NCI-H2029 (cell line): ENCODE results near the gene RAPGEF1.
"Not testable (repeated sequence)": the region's sequence is repeated elsewhere in the genome, so short reads cannot be mapped to it uniquely, and the experiment has no call there.

Experiments used
- DNase-seq: peaks from one replicate; lab custom pipeline; 2025; lab: John Stamatoyannopoulos, UW

RAPGEF1 gene

DNA sequence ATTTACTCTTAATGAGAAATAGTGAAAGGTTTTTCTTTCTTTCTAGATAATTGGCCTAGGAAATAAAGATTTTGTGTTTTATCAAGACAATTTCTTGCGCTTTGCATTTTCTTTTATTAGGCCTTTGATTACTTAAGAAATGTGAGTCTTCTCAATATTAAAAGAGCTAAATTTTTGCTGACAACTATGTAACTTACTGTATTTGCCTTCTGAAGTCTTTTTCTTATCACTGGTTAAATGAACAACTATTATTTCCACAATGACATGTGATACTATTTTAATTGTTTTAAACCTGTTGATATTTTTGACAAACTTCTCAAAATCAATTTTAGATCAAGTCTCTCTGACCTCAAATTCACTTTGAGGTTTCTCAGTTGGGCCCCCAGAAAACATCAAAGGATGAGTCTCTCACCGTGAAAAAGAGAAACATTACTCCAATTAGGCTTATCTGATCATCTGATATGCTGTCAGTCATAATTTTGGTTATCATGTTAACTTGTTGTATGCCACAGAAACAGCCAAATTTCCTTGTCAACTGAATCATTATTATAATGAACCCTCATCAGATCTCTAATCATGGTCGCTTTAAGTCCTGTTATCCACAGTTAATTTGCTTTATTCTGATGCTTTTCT lies 48.8 kb downstream of the RAPGEF1 start:
- DNase-seq: no peak

DNA sequence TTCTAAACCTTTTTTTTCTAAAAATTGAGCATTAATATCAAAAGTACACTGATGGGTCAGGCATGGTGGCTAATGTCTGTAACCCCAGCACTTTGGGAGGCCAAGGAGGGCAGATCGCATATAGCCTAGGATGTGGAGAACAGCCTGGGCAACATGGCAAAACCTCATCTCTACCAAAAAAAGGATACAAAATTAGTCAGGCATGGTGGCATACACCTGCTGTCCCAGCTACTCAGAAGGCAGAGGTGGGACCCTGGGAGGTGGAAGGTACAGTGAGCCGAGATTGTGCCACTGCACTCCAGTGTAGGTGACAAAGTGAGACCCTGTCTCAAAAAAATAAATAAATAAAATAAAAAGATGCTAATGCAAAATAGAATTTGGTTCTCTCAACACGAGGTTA lies 49.4 kb downstream of the RAPGEF1 start:
- DNase-seq: no peak

DNA sequence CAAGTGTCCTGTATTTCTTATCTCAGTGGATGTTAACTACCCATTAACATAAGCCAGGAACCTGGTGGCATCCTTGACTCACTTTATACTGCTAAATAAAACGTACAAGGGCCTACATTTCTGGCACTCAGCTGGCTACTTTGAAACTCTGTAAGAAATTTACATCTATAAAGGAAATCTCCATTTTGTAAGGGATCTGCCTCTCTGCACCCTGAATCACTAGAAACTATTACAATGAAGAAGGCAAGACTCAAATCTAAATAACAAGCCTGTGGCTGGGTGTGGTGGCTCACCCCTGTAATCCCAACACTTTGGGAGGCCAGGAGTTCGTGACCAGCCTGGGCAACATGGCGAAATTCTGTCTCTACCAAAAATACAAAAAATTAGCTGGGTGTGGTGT lies 51.5 kb downstream of the RAPGEF1 start:
- DNase-seq: no peak

DNA sequence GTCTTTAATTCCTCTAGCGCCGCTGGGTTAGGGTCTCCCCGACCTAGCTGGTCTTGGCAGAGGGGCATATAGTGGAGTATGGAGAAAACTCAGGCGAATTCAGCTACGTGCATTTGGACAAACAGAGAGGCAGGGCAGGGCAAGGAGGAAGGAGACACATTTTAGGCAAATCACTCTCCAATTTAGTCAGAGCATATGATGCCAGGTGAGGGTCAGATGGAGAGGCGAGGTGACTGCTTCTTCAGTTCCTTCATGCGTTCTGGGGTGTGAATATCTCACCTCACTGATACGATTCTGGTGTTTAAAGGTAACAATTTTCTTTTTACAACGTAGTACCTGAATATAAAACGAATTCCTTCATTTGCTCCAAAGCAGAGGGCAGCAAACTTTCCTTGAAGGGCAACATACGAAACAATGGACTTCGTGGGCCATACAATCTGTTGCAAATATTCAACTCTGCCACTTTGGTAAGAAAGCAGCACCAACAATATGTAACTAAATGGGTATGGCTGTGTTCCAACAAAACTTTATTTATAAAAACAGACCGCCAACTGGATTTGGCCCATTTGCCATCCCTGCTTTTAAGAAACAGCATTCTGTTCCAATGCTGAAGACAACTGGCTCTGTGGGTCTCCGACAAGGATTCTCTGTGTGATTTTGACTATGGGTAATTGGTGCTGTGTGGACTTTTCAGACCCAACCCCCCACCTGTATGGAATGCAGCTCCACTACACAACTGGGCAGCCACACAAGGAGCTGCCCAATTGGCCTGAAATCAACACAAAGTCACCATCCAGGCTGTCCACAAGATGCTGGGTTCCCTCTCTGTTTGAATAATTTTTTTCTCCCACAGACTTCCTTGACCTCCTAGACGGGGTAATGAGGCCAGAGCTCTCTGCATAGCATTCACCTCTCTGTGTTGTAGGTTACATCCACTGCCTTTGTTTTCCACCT lies 53.8 kb downstream of the RAPGEF1 start:
- no peak for DNase-seq

DNA sequence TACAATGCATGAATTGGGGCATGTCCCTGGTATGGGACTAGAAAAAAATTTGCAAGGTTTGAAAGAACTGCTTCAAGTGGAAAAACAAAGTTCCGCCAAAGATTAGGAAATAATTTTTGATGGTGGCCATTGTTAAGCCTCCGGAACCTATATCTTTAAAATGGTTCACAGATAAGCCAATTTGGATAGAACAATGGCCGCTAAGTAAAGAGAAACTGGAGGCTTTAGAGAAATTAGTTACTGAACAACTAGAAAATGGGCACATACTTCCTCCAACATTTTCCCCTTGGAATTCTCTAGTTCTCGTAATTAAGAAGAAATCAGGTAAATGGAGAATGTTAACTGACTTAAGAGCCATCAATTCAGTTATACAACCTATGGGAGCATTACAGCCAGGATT lies 56.8 kb downstream of the RAPGEF1 start:
- not testable (repeated sequence) for DNase-seq

DNA sequence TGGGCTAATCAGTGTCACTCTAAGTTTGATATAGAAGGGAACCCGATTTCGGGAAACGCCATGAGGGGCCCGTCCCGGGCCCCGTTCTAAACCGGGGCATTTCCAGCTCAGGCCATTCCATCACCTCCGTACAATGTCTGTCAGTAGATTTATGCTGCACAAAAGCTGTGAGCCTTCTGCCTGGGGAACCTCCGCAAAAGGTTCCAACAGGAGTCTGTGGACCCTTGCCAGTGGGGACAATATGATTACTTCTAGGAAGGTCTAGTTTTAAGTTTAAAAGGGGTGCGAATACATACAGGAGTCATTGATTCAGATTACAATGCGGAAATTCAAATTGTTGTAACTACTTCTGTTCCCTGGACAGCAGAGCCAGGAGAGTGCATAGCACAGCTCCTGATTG lies 57.6 kb downstream of the RAPGEF1 start:
- DNase-seq: no peak

DNA sequence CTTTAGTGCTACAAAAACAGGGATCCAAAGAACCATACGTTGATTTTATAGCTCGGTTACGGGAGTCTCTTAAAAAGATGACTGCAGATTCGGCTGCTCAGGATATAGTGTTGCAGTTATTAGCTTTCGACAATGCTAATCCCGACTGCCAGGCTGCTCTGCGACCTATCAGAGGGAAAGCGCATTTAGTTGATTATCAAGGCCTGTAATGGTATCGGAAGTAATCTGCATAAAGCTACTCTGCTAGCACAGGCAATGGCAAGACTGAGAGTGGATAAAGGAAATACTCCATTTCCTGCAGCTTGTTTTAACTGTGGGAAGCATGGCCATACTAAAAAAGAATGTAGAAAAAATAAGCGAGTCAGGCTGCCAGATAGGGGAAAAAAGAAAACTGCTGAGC lies 58.0 kb downstream of the RAPGEF1 start:
- DNase-seq: not testable (repeated sequence)

DNA sequence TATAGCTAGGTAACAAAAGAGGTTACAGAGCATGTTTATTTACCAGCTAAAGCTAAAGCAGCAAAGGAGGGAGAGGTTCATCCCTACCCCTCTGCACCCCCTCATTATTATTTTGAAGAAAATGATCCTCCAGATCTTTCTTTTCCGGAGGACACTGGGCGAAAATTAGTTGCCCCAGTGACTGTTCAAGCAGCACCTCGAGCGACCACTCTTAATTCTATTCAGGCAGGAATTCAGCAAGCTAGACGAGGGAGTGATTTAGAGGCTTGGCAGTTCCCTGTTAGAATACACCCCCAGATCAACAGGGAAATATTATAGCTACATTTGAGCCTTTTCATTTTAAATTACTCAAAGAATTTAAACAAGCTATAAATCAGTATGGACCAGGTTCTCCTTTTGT lies 58.8 kb downstream of the RAPGEF1 start:
- DNase-seq: not testable (repeated sequence)

DNA sequence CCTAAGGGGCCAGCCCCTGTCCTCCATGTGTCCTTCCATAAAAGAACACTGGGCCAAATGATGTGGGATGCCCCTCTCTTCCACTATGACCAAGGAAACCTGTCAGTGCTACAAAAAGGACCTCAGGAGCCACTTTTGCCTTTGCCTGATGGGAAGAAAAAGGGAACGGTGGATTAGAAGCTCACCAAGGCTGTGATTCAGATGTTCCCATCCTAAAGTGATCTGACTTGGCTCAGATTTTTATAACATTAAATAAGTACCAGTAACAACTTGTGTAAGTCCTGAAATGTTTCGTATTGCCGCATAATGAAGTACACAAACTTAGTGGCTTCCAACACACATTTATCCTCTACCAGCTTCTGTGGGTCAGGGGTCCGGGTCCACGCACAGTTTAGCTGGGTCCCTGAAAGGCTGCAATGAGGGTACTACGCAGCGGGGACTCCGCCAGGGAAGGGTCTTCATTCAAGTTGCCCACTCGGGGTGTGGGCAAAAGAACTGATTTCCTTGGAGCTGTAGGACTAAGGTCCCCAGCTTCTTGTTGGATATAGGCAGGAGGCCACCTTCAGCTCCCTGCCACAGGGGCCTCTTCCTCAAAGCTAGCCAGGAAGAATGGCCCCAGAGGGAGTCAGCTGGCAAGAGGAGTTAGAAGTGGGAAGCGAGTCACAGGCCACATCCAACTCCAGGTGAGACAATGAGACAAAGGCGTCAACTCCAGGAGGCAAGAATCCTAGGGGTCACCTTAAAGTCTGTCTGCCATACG lies 60.4 kb downstream of the RAPGEF1 start:
- DNase-seq: no peak

DNA sequence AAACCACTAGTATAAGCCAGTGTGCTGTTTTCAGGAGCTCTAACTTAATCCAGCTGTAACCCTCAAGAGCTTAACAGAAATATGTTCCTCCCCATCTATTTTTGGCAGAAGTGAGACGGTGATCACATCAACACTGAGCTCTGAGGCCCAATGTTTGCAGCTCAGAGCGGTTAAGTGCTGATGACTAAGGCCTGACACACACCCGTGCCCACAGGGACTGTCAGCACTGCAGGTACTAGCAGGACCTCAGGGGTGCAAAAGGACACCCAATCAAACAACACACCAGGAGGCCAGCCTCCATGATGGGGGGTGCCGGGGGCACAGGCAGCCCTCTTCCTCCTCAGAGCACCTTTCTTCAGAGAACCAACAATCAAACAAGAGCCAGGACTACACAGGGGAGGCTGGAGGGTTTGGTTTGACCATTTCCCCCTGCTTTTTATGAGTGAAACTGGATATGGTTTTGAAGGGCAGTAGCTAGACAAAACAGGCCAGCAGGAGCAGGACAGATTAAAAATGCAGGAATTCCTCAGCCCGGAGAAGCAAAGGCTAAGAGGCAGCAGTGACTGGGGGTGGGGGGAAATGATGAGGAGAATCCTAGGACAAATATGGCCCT lies 61.3 kb downstream of the RAPGEF1 start:
- DNase-seq: peak; percentile 36

DNA sequence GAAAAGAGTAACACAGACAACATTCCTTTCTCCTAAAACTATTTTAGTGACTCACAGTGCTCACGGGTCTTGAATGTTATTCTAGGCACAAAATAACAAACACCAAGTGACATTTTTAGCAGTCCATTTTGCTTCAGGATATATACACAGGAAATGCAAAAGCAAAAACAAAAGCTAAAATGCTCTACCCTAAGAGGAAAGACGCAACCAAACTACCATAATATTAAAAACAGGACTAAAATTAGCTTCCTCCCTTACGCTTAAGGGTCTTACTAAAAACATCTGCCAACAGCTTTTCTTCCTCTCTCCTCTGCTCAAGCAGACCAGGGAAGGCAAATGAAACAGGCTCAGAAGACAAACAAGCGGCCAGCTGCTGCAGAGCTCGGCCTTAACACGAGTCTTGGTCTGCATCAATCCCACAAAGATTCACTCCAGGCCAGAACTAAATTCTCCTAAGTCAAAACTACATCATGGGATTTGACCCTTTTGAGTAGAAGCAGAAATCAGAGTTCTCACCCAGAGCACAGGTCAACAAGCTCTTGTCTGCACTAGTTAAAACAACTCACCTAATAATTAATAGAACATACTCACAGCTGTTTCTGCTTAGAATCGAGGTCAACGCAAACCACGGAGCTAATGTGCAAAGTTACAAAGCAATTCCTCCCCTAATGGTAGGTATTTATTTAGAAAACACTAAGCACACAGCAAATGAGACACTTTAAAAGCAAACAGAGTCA lies 62.3 kb downstream of the RAPGEF1 start:
- no peak for DNase-seq

DNA sequence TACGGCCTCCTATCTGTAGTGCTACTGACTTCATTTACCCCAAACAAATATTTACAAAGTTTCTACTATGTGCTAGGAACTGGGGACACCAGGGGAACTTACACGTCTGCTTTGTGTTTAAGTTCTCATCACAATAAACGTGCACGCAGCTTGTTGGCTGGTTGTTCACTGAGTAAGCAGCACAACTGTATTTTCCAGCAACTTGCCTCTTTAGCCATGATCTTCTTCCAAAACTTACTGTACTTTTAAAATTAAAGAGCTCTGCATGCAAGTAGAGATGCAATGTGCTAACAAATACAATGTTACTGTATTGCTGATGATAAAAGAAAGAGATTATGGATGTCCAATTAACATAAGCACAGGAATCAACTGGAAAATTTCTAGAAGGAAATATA lies 62.8 kb downstream of the RAPGEF1 start:
- DNase-seq: no peak

DNA sequence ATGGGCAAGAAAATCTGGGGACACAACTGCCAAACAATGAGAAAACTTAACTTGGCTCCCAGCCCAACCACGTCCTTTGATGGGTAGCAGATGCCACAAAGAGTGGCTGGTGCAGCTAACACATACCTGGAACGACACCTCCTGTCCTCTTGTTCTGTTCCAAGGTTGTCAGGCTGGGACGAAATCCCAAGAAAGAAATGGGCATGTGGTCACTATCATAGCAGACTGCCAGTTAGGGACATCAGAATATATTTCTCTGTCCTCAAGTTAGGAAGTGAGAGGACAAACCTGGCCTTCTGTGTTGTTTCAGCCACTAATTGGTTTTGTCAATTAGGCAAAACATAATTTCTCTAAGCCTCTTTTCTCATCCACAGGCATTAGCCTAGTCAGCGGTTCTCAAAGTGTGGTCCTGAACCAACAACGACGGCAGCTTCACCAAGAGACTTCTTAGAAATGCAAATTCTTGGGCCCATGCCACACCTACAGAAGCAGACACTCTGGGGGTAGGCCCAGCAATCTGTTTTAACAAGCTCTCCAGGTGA lies 63.4 kb downstream of the RAPGEF1 start:
- DNase-seq: no peak

DNA sequence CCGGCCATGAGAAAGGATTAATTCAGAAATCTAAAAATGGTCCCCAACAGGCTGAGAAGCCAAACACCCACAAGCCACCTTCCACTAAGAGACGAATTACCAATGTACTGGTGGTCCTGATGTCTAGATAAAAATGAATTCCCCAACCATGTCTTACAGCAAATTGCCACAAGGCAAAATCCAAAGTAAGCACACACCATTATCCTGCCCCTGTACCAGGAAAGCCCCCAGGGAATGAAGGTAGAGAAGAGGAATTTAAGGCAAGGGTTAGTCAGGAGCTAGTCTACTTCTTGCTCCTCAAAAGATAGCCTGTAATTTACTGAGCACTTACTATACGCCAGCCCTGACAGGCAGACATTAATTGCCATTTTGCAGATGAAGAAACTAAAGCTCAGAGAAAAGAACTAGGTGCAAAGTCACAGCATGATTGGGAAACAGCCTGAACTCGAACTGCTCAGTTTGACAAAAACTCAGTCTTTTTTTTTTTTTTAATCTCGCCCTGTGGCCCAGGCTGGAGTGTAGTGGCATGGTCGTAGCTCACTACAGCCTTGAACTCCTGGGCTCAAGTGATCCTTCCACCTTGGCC lies 64.3 kb downstream of the RAPGEF1 start:
- DNase-seq: no peak

DNA sequence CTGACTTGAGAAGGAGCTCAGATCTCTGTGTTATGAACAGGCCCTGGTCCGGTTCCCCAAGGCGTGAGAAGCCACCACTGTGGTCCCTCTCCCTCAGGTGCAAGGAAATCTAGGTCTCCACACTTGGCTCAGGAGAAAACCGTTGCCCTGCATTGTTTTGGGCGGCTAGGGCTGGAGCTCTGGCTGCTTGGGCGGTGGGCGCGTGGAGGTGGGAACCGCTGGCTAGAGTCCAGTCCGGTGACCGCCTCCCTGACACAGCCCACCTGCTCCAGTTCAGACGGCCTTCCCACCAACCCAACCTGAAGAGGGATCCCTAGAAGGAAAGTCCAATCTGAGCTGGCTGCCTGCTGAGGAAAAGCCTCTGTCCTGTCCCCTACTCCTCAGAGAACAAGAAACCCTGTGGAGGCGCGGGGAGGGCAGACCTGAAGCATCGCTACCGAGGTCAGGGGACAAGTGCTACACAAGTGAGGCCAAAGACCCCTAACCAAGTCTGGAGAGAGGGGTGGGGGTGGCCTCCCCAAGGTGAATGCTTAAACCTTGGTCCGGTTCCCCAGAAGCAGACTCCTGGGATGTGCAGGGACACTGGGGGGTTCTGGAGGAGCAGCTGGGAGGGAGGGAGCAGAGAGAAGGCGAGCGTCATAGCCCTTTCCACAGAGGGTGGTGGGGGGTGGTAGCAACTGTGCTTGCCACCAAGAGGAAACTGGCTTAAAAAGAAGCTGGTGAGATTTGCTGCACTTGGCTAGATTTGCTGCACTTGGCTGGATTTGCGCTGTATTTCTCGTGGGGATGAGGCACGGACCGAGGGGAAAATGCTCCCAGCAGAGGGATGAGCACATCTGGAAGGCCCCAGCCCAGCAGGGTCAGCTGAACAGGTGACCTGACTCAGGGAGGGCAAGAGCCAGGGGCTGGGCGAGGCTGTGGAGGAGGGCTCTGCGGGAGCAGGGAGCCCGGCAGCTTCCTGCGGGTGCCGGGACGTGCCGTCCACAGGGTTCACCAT lies 65.2 kb downstream of the RAPGEF1 start:
- DNase-seq: no peak

DNA sequence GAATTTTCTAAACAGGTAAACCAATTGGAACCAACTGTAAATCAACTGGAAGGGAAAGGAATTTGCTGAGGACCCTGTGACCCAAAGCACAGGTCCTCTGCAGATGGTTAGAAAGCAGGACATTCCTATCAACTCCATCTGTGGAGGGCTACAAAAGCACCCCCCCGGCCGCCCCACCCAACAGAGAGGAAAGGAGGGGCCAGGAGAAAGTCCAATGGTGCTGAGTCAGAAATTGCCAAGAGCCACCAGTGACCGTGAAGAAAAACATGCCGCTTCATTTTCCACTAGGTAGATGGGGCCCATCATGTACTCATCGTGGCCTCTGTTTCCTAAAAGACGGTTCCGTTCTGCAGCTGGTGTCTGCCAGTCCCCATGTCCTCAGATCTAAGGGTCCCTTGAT lies 66.3 kb downstream of the RAPGEF1 start:
- no peak for DNase-seq

DNA sequence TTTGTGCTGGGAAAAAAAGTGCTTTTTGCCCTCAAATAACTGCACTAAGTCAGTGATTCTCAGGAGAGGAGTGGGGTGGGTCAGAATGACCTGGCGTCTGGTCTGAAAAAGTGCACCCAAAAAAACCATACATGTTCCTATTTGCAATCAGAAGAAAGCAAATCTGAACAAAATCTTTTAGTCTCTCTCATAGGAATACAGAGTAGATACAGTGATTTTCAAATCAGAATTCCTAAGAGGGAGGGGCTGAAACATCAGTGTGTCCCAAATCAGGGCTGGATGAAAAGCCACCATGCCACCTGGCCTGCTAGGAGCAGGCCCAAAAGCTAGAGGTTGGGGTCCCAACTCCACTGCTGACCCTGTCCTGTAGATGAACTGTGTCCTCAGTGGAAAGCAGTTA lies 66.8 kb downstream of the RAPGEF1 start:
- DNase-seq: no peak

DNA sequence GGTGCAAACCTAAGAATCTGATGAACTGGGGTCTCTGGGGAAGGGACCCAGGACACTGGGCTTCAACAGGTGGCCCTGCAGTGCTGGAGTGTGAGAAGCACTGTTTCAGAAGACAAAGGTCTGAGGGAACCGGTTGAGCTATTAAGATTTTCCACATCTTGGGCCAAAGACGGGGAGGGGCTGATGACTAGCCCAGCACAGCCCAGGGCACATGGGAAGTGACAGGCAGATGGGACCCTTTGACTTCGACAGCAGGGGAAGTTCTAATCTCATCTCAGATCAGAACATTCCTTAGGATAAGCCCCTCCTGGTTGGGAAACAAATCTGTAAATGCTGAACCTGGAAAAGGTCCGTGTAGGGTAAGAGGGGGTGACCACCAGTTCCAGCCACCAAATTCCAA lies 67.4 kb downstream of the RAPGEF1 start:
- DNase-seq: no peak

DNA sequence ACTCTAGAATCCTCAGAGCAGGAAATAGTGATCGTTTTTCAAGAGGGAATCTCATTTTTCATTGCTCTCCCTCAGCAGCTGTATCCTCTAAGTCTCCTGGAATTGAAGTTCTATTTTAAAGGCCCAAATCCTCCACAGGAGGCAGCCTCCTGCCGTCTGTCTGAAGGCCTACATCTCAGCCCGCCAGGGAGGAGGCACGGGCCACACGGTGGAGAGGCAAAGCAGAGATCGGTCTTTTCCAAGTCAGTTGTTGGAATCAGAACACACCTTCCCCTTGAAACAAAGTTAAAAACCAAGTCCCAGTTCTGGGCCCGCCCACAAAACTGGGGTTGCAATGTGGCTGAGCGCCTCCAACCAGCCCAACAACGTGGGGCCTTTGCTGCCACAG lies 68.7 kb downstream of the RAPGEF1 start:
- no peak for DNase-seq
